Measurements from ENCODE around the gene C16orf46.

The C16orf46 gene

DNA sequence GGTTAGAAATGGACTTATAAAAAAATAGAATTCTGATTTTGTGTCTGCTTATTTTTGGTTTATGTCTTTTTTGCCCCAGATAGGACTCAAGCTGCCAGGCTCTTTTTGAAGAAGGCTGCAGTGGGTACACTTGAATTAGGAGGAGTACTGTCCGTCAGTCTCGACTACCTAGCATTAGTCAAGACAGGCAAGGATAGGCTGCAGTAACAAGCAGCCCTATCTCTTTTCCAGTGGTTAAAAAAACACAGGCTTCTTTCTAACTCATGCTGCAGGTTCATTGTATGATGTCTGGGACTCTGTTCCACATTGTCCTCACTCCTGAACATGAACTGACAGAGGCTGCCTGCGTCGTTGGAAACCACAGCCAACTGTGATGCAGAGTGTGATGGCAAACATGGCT lies 8.0 kb downstream of the C16orf46 start:
- H3K9ac ChIP-seq (ENCODE audit: insufficient read length), result no peak overlapping the region
- DNase-seq (ENCODE audit: low read depth, low spot score), result no peak
- no peak overlapping the region for H3K27ac ChIP-seq
- H3K4me3 ChIP-seq, result no peak overlapping the region
- H3K36me3 ChIP-seq (ENCODE audit: insufficient read depth, low read length), result no peaks in the 10 kb centered on the region
- TF ChIP-seq FOXP2 (optimal IDR thresholded peaks at IDR 0.05; ENCODE audit: control extremely low read depth, extremely low read length, insufficient read depth), result no peak
- no peak for TF ChIP-seq POLR2AphosphoS5 (IDR thresholded peaks at IDR 0.05; ENCODE audit: borderline replicate concordance, low read depth, low read length)
- no peak for TF ChIP-seq EZH2 (IDR thresholded peaks at IDR 0.05)
- H3K9me3 ChIP-seq (ENCODE audit: low read depth, low read length), result no peaks in the 10 kb centered on the region

DNA sequence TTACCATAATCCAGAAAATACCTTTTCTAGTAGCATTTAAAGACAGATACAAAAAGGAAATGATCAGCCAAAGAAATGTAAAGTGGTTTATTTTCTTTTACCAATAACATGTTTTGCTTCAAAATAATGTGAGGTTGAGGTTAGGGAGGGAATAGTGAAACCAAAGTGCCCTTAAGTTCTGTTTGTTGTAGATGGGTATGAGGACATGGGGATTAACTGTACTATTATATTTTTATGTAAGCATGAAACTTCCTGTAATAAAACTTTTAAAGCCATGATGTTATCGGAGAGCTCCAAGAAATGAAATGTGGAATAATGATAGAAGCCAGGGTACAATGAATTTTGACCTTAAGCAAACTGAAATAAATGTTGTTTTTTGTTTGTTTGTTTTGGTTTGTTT lies 9.9 kb downstream of the C16orf46 start:
- Histone ChIP-seq H3K9me3 (ENCODE audit: low read depth, low read length) (no peaks in the 10 kb centered on the region), H3K27ac (no peak overlapping the region), H3K36me3 (ENCODE audit: insufficient read depth, low read length) (no peaks in the 10 kb centered on the region), H3K4me3 (no peak overlapping the region), H3K9ac (ENCODE audit: insufficient read length) (no peak overlapping the region)
- TF ChIP-seq POLR2AphosphoS5 (IDR thresholded peaks at IDR 0.05; ENCODE audit: borderline replicate concordance, low read depth, low read length) (no peak), FOXP2 (optimal IDR thresholded peaks at IDR 0.05; ENCODE audit: control extremely low read depth, extremely low read length, insufficient read depth) (no peak), EZH2 (IDR thresholded peaks at IDR 0.05) (no peak)
- DNase-seq (ENCODE audit: low read depth, low spot score), result no peak

DNA sequence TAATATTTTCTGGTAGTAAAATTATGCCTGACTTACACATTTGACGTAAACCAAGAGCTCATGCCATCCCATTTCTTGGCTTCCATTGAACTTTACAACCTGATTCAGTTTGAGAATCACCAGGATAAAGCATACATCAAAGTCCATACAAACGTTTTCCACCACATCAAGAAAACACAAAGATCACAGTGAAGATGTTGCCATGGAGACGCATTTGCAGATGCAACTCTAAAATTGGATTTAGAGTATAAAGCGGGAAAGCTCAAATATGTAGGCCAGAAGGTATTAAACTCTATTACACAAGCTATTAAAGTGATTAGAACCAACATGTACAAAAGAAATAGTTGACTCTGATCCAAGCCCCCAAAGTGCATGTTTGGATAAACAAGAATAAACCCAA lies 10.4 kb downstream of the C16orf46 start:
- H3K9ac ChIP-seq (ENCODE audit: insufficient read length), result no peak overlapping the region
- H3K27ac ChIP-seq, result no peak overlapping the region
- DNase-seq (ENCODE audit: low read depth, low spot score), result no peak
- H3K36me3 ChIP-seq (ENCODE audit: insufficient read depth, low read length), result no peaks in the 10 kb centered on the region
- TF ChIP-seq POLR2AphosphoS5 (IDR thresholded peaks at IDR 0.05; ENCODE audit: borderline replicate concordance, low read depth, low read length), result no peak
- no peak for TF ChIP-seq EZH2 (IDR thresholded peaks at IDR 0.05)
- no peak for TF ChIP-seq FOXP2 (optimal IDR thresholded peaks at IDR 0.05; ENCODE audit: control extremely low read depth, extremely low read length, insufficient read depth)
- no peaks in the 10 kb centered on the region for H3K9me3 ChIP-seq (ENCODE audit: low read depth, low read length)
- H3K4me3 ChIP-seq, result no peak overlapping the region

DNA sequence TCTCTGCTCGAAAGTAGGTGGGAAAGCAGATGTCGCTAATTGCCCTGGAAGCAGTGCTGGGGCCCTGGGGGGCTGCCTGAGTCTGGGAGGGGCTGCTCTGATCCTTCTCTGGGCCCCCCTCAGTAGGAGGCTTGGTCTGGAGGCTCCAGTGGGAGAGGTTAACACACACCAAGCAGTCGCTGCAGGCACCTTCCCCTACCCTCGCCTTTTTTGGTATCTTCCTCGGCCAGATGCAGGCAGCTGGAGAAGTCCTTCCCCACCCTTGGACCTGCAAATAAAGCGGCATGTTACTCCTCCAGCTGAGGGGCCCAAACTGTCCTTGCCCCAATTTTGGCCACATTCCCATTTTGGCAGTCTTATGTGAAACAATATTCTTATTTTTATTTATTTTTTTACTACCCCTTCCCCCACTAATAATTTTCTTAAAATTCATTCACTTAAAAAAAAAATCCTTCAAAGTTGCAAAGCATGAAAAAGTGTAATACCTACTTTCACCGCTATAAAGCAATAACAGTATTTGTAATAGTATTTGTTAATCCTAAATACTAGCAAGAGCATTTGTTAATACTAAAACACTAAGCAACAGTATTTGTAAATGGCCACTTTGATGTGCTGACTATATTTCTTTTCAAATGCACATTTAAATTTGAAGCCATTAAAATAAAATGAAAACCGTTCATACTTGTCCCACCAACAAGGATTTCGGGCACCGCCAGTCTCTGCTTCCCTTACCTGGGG lies 15.0 kb downstream of the C16orf46 start:
- Histone ChIP-seq H3K9ac (ENCODE audit: insufficient read length) (no peak overlapping the region), H3K27ac (no peak overlapping the region), H3K9me3 (ENCODE audit: low read depth, low read length) (no peaks in the 10 kb centered on the region), H3K4me3 (no peak overlapping the region), H3K36me3 (ENCODE audit: insufficient read depth, low read length) (no peaks in the 10 kb centered on the region)
- TF ChIP-seq FOXP2 (optimal IDR thresholded peaks at IDR 0.05; ENCODE audit: control extremely low read depth, extremely low read length, insufficient read depth), result no peak
- no peak for TF ChIP-seq POLR2AphosphoS5 (IDR thresholded peaks at IDR 0.05; ENCODE audit: borderline replicate concordance, low read depth, low read length)
- TF ChIP-seq EZH2 (IDR thresholded peaks at IDR 0.05), result no peak
- DNase-seq (ENCODE audit: low read depth, low spot score), result no peak

DNA sequence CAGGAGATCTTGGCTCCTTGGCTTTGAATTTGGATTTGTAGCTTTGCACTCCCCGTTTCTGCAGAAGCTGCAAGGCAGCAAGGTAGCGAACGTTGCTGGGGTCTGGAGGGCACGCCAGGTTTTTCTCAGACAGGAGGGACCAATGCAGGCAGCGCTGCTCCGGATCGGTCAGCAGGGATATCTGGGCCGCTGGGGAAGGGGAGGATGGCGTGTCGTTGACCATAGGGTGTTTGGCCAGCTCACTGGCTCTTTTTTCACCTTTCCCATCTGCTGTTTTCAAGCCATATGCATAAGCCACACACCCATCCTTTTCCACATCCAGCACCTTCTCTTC lies 15.8 kb downstream of the C16orf46 start:
- H3K4me3 ChIP-seq, result no peak overlapping the region
- DNase-seq (ENCODE audit: low read depth, low spot score), result no peak
- H3K9me3 ChIP-seq (ENCODE audit: low read depth, low read length), result no peaks in the 10 kb centered on the region
- H3K27ac ChIP-seq, result no peak overlapping the region
- no peaks in the 10 kb centered on the region for H3K36me3 ChIP-seq (ENCODE audit: insufficient read depth, low read length)
- no peak overlapping the region for H3K9ac ChIP-seq (ENCODE audit: insufficient read length)
- TF ChIP-seq EZH2 (IDR thresholded peaks at IDR 0.05), result no peak
- TF ChIP-seq FOXP2 (optimal IDR thresholded peaks at IDR 0.05; ENCODE audit: control extremely low read depth, extremely low read length, insufficient read depth), result no peak
- TF ChIP-seq POLR2AphosphoS5 (IDR thresholded peaks at IDR 0.05; ENCODE audit: borderline replicate concordance, low read depth, low read length), result no peak

DNA sequence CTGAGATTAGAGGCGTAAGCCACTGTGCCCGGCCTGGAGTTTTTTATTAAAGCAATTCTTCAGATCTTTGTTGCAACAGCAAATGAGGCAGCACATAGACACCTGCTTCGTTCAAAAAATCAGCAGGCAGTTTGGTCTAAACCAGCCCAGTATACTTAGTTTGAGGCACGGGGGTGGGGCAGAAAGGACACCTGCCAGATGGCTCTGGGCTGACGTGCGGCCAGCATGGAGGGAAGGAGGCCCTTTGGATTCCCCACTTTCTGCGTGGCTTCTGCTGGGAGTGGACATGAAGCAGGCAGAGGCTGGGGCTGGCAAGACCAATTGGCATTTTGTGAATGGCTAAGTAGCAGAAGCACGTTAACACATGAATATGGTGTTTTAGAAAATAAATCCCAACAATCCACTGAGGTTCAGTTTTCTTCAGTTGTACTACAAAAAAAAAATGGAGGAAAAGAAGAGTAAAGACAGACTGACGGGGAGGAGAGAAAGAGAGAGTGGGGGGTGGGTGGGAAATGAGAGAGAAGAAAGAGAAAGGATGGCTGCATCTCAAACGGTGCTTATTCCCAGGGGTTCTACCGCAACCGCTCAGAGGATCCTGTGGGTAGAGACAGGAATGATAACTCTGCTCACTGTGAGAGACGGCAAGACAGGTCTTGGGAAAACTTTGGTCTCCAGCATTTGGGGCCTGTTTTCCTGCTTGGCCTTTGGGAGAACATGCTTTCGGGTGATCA lies 16.3 kb downstream of the C16orf46 start:
- no peak overlapping the region for H3K9ac ChIP-seq (ENCODE audit: insufficient read length)
- H3K9me3 ChIP-seq (ENCODE audit: low read depth, low read length), result no peaks in the 10 kb centered on the region
- DNase-seq (ENCODE audit: low read depth, low spot score), result no peak
- H3K27ac ChIP-seq, result no peak overlapping the region
- TF ChIP-seq FOXP2 (optimal IDR thresholded peaks at IDR 0.05; ENCODE audit: control extremely low read depth, extremely low read length, insufficient read depth), result no peak
- TF ChIP-seq POLR2AphosphoS5 (IDR thresholded peaks at IDR 0.05; ENCODE audit: borderline replicate concordance, low read depth, low read length), result no peak
- TF ChIP-seq EZH2 (IDR thresholded peaks at IDR 0.05), result no peak
- H3K4me3 ChIP-seq, result no peak overlapping the region
- no peaks in the 10 kb centered on the region for H3K36me3 ChIP-seq (ENCODE audit: insufficient read depth, low read length)

DNA sequence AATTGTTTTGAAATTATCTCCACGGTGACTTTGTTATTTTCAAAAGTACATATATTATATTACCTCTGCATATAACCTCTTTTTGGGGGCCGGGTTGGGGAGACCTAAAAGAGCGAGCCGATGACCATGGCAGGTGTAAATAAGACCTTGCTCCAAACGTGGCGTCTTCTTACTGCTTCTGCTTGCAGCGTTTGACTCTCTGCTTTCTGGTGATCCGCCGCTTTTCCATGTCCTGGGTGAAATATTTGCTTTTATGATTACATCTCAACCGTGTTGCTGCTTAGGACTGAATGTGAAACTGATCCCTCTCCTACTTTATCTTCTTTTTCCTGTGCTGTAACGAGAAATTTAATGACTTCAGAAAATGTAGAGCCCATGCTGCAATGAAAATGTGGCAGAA lies 23.3 kb downstream of the C16orf46 start:
- Histone ChIP-seq H3K9ac (ENCODE audit: insufficient read length) (no peak overlapping the region), H3K27ac (no peak overlapping the region), H3K9me3 (ENCODE audit: low read depth, low read length) (no peaks in the 10 kb centered on the region; the same call in 1 of the 2 replicates), H3K36me3 (ENCODE audit: insufficient read depth, low read length) (no peaks in the 10 kb centered on the region), H3K4me3 (no peak overlapping the region)
- DNase-seq (ENCODE audit: low read depth, low spot score), result no peak
- no peak for TF ChIP-seq EZH2 (IDR thresholded peaks at IDR 0.05)
- TF ChIP-seq POLR2AphosphoS5 (IDR thresholded peaks at IDR 0.05; ENCODE audit: borderline replicate concordance, low read depth, low read length), result no peak
- TF ChIP-seq FOXP2 (optimal IDR thresholded peaks at IDR 0.05; ENCODE audit: control extremely low read depth, extremely low read length, insufficient read depth), result no peak

DNA sequence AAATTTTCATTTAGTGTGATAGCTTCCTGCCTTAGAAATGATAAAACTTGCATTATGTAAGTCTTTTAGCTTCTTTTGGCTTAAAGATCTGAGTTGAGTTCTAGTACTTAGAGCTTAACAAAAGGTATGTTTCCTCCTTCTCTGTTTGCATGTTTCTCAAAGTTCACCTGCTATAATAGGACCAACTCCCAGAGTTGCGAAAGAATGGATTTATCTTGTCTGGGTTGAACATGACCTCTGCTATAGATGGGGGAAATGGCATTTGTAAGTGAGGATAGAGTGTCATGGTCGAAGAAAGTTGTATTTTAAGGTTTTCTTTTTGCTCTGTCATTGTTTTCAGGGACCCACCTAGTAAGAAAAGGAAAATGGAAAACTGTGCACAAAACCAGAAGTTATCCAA lies 34.2 kb downstream of the C16orf46 start:
- Histone ChIP-seq H3K9ac (ENCODE audit: insufficient read length) (no peak overlapping the region), H3K4me3 (no peak overlapping the region), H3K9me3 (ENCODE audit: low read depth, low read length) (no peaks in the 10 kb centered on the region), H3K27ac (no peak overlapping the region), H3K36me3 (ENCODE audit: insufficient read depth, low read length) (peaks cover 22% of the 10 kb centered on the region; the same call in 1 of the 2 replicates)
- DNase-seq (ENCODE audit: low read depth, low spot score), result no peak
- TF ChIP-seq POLR2AphosphoS5 (IDR thresholded peaks at IDR 0.05; ENCODE audit: borderline replicate concordance, low read depth, low read length) (no peak), EZH2 (IDR thresholded peaks at IDR 0.05) (no peak), FOXP2 (optimal IDR thresholded peaks at IDR 0.05; ENCODE audit: control extremely low read depth, extremely low read length, insufficient read depth) (no peak)
